NCI-H510A (cell line): ENCODE data around the gene SYT1.

Source experiments
- DNase-seq: peaks from one replicate; lab custom pipeline; 2025; lab: John Stamatoyannopoulos, UW

SYT1 gene

DNA sequence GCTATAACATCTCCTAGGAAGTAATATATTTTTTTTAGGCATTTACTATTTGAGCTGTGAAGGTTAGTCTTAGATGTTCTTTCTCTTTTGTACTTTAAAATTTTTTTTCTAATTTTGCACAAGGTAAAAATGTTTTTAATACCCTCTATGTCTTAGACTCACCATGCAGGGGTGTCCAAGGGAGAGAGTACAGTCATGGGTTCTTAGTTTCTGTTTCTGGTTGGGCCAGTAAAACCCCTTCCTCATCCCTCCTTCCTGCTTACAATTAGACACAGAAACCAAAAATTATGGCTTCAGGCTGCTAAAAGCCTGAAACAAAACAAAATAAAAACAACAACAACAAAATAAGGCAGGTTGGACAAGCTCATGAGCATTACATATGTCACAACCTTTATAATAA lies 193.0 kb downstream of the SYT1 start:
- DNase-seq, result no peak

DNA sequence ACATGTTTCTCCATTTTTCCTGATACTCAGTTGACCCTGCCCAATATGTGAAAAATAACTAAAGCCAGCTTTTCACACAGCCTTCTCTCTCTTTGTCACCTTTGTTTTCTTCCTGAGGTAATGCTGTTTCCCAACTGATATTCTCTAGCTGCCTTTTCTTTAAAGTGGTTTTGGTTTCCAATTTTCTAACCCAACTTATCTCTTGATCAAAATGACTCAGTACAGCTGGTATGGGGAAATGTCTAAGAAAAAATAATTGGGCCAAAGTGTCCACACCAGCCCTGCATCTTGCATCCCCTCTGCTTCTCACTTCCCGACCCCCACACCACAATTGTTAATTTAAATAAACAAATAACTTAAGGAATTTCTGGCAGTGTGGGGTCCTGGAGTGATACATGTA lies 193.8 kb downstream of the SYT1 start:
- DNase-seq, result no peak

DNA sequence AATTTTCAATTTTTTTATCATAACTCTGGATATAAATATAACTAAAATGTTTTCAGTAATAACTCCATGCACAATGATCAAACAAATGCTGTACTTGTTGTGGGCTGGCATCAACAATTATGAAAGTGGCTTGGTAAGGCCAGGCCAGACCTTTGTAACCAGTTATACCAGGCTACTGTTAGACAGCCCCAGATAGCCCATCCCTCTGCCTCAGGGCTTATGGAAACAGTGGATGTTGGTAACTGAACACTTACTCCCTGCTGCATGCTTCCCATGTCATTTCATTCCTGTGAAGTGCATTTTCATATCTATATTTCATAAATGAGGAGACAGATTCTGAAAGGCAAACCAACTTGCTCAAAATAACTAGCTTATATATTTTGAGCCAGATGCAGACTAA lies 195.0 kb downstream of the SYT1 start:
- DNase-seq, result no peak

DNA sequence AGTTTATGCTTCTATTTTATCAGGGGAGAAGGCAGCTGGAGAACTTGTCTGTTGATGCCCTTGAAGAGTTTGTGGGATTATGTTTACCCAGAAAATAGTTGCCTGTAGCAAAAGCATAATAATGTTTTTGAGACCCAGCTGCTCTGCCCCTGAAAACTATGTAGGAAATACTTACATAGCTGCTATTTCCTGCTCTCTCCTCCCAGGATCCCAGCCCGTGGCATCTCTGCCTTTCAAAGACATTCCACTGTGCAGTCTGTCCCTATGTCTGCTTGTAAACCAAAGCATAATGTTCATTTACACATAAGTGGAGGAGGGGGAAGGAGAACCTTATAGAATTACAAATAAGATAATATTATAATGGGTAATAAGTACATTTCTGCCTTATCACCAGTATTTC lies 198.7 kb downstream of the SYT1 start:
- no peak for DNase-seq

DNA sequence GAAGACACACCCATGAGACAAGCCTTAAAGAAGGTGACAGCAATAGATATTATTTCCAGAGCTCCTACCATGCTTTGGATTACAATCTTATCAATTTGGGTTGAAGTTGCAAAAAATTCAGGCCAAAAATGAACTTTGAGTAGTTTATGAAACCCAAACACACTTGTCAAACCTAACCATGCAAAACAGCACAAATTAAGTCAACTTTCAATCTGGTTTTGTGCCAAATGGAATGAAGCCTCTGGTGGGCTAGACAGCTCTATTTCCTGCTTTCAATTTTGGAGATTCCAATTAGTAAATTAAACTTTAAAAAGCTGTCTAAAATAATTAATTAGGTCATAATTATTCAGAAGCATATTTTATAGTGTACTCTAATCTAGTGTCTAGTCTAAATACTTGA lies 203.4 kb downstream of the SYT1 start:
- DNase-seq, result no peak

DNA sequence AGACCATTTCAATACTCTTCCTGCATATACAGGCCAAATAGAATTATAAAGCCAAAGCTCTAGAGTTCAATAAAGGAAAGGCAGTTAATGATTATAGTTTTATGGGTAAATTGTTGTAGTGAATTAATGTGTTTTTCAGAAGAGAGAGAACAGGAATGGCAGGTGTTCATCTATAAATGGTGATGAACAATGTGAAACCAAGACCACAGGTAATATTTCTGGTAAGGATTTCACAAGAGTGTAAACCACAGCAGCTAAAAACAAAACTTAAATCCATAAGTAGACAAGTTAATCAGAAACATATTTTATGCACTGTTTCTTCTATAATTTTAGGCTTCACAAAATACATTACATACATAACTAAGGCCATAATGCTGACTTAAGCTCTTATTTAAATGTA lies 204.4 kb downstream of the SYT1 start:
- no peak for DNase-seq

DNA sequence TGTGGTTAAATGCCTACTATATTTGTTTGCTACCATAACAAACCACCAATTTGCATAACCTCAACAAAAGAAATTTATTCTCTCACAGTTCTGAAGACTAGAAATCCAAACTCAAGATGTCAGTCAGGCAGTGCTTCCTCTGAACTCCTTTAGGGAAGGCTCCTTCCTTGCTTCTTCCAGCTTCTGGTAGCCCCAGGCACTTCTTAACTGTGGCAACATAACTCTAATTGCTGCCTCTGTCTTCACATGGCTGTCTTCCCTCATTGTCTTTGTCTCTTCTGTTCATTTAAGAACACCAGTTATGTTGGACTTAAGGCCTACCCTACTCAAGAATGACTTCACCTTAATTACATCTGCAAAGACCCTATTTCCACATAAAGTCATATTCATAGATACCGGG lies 206.9 kb downstream of the SYT1 start:
- no peak for DNase-seq

DNA sequence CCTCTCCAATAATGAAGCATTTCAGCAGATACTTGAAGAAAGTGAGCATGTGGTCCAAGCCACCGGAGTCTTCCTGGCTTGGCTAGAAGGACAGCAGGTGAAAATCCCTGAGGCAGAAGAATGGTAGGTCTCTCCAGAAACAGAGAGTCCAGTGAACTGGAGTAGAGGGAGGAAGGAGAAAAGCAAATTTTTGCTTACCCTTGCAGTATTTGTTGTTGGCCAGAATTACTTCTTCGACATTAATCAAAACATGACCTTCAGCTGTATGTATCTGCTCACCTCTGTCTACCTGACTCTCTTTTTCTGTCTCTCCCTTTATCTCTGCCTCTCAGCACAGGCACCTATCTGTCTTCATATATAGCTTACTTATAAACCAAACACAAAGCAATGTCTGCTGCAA lies 208.9 kb downstream of the SYT1 start:
- DNase-seq, result no peak

DNA sequence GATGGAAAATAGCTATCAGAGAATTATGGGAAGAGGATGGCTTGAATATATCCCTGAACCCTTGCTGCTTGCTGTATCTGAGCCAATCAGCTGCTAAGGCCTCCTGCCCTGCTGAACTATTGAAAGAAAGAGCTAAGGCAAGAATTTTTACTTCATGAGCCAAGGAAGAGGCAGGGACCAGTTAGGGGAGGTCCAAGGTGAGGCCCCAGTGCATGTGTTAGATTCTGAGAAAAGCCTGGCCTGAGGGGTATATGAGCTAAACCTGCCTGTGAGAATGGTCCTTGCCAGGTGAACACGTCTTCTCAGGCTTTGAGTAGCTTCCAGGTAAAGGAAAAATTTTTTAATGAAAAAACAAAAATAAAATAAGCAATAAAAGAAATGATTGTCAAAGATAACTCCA lies 218.0 kb downstream of the SYT1 start:
- no peak for DNase-seq

DNA sequence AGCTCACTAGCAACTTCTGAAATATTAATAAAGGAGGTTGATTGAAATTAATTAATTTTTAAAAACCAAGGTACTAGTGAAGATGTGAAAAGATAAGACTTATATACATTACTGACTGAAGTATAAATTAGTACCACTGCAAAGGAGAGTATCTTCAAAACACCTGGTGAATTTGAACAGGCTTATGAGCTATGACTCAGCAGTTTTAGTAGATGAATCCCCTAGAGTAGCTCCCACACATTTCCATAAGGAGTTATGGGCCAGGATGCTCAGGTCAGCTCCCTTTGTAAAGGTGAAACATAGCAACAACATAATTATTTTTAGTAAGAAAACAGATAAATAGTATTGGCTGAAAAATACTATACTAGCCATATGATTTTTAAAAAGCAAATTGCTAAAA lies 218.6 kb downstream of the SYT1 start:
- peak; percentile 19 for DNase-seq

DNA sequence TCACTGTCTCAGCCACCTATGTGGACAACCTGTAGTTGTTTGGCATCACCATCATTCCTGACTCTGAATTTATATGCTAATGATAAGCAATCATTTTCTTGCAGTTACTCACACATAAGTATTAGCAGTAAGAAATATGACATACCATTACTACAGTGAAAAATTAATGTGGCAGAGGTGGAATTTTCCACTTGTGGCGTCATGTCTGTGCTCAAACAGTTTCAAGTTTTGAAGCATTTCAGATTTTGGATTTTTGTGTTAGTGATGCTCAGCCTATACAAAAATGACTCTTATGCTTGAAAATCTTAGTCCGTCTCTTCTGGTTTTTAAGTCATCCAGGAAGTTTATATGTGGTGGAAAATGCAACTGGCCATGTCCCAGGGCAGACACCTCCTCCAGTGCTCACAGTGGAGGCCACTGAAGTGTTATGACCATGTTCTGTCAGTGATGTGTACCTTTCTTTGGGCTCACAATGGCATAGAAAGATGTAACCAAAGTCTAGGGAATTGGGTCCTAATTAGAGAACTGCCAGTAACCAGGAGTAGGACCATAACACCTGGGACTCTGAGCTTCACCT lies 220.6 kb downstream of the SYT1 start:
- DNase-seq, result no peak

DNA sequence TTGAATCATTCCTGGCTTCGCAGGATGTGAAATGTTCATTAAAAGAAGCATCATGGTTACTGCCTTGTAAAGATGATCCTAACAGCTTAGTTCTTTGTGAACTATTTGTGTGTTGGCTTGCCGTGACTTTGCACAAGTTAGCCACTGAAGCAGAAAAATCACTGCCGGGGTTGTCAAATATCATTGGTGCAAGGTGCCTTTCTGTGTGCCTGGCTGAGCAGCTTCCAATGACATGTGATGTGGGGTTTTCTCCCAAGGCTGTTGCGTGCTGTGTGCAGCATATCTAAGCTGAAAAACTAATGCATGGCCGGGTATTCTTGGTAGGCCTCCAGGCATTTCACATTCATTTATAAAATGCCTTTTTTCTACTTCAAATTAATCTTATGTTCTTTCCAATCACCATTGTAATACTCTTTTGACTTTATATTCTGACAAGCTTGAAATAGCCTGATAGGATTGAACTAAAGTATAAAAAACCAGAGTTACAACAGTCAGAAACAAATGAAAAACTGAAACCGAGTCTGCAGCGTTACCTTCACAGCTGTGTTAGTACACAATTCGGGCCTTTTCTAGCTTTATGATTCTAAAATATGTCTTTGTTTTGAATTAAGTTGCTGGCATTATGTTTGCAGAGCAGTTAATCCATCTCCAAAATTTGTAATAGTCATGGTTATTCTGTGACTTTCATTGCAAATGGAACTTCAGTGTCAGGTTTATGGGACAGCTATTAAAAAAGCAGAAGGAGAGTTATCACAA lies 222.1 kb downstream of the SYT1 start:
- no peak for DNase-seq

DNA sequence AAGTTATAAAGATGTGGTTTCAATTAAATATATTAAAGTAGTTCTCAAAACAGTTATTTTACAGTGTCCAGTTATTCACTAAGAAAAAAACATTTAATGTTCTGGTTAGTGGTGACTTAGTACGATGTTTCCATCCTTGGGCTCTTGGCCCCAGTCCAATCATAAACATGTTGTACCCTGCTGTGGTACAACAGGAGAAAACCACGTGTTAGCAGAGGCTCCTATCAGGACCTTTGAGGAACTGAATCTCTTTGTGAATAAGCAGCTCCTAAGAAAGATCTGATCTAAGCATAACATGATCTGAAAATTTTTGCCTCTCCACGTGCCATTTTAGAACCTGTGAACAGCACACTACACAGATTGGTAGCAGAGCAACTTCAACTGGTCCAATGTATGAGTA lies 234.0 kb downstream of the SYT1 start:
- DNase-seq, result no peak

DNA sequence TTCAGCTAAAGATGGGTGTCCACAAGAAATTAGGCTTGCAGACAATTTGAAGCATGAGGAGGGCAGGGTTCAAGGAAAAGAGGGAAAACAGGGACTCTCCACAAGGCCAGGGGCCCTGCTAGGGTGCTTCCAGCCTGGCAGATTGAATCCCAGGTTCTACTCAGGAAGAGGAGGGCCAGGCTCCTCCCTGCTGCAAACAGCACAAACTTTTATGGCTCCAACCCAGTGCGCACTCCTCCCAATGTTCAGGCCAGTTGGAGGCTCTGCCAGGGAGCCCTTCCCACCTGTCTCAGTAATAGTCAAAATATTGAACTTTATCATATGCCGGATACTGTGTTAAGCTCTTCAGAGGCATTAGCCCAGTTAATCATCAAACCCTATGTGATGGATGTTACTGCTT lies 244.4 kb downstream of the SYT1 start:
- DNase-seq, result no peak

DNA sequence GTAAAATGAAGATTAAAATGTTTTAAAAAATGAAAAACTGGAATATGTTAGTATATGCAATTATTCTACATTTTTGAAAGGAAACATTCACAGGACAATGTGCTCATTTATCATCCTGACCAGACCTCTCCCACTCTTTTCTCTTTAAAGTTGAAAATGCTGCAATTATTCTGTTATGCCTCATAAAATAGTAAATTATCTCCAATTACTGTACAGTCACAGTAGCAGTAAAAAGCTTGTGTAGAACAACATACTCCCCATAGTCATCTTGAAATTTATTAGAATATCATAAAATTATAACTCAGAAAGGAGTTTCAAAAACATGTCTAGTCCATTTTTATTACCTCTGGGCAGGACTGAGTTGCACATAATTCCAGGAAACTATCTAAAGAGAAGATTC lies 250.3 kb downstream of the SYT1 start:
- DNase-seq, result no peak

DNA sequence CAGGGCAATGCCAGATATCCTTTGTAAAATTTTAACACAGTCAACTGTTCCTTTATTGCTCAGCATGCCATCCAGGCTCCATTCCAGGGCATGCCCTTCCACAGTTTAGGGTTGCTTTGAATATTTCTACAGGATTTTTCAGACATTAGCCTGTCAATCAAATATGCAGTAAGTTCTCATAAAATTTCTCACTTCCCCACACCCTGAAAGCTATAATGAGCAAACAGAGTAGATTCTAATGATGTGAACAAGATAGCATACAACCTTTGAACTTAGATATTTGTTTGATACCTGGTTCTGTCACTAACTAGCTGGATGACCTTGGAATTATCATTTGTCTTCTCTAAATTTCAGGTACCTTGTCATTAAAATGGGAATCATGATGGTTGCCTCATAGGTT lies 251.2 kb downstream of the SYT1 start:
- DNase-seq, result no peak

DNA sequence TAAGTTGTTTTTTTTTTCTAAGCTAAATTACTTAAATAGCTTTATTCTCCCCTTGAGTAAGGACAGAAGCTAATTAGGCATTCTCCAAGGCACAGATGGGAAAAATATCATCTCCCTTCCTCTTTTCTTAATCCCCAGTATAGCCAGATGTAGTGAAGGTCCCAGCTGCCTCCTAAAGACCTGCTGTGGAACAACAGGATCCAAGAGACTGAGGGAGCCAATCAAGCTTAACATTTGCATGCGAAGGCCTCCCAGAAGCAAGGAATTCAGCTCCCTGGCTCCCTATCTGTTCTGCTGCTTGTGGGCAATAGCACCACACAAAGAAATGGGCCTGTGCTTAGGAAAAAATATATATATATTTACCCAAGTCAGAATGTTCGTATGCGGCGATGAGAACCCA lies 255.2 kb downstream of the SYT1 start:
- DNase-seq, result no peak

DNA sequence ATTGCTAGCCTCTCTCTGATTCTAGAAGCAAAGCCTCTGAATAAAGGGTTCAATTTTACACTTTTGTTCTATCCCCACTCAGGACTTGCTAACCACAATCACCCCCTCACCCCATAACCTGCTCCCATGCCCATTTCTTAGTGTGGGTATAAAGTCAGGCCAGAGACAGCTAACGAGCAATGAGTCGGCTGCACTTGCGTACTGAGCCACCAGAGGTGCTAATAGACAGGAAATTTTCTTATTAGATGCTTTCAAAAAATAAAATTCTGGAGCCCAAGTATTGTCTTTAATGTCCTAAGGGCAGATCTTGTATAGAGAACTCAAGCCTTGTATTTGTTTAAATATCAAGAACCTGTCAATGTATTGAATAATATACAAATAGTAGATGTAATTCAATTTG lies 256.9 kb downstream of the SYT1 start:
- DNase-seq, result no peak

DNA sequence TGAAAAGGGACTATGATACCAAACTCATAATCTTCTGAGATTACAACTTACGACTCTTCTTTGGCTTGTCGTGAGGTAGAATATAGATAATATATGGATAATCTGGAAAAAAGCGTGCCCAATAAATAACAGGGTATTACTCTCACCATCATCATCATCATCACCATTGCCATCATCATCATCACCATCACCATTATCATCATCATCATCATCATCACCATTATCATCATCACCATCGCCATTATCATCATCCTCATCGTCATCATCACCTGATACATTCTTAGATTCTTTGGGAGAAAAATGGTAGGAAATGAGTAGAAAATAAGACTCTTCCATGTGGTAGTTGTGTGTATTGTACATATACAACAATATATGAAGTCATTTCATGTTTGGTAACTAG lies 259.8 kb downstream of the SYT1 start:
- no peak for DNase-seq

DNA sequence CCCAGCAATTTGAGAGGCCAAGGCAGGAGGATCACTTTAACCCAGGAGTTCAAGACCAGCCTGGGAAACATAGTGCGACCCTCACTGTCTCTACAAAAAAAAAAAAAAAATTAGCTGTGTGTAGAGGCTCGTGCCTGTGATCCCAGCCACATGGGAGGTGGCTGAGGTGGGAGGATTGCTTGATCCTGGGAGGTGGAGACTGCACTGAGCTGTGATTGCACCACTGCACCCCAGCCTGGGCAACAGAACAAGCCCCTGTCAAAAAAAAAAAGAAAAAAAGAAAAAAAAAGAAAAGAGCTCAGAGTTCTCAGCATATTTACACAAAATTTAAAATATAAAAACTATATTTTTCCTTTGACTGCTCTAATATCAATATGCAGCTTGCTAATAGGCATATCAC lies 260.8 kb downstream of the SYT1 start:
- no peak for DNase-seq

DNA sequence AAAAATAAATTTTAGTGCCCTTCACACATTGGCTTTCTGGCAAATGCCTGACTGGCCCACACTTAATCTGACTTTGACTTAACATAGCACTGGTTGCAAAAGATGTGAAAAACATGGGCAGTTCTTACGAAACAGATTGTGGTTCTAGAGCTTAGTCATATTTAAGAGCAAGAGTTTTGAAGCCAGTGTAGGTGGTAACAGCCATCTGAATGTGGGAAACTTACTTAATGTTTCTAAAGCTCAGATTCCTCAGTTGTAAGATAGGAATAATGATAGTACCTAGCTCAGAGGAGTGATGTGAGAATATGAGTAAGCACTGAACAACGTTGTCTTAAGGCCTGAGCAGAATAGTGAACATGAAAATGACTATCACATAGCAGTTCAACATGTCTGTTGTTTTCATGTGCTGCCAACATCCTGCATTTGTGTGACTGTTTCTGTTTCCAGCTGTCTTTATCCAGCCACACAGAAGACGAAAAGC lies 262.7 kb downstream of the SYT1 start:
- no peak for DNase-seq

DNA sequence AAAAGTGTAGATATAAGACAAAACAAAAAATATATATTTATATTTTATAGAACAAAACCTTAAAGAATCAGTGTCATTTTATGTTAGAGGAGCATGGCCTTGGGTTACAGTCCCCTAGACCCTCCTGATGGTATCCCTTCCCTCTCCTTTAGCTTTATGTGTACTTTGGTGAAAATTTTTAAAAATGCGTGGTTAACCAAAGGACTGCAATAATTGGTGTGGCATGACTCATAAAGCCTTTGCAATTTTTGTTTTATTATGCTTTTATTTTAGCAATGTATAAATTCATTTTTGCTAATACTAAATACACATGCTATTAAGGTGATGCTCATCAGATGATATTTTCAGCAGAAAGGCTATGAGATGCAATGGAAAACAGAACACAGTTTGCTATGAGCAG lies 264.4 kb downstream of the SYT1 start:
- no peak for DNase-seq

DNA sequence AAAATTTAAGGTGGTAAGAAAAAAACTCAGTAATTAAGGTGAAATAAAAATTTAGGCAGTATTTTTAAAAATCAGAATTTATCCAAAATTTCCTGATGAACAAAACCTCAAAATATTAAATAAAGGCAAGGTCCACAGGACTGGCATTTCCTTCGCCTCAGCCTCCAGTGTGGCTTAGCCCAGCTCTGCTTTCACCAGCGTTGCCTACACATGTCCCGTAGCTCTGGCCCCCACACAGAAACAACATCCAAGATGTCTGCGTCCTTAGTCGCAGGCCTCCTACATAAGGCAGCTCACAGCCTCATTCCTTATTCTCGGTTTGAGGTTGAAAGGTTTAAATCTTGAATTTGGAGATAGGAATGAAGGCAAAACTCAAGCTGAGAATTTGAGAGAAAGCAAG lies 274.3 kb downstream of the SYT1 start:
- DNase-seq, result no peak

DNA sequence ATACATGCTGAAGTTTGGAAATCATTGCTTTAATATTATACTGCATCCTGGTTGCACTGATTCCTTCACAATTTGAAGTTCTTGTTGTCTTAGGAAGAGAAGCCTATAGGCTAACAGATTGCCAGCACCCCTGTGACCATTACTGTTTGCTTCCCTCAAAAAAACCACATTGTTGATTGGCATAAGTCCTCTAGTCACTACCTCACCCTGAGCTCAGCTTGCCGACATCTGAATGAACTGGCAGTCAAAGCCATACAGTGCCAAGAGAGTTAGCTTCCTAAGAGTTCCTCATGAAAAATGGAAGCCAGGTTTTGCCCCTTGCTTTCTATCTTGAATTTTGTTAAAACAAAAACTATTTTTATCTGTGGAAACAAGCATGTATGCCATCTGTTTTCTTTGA lies 276.1 kb downstream of the SYT1 start:
- no peak for DNase-seq
